ENCODE results near the gene SCFD2. TPM values are rescaled to one million over a fixed set of nuclear protein-coding genes. Genes with fewer than 3 reads are reported as not detected.

The SCFD2 gene
- total and polyA plus RNA-seq, 2 donors (not counting 3 experiments of a cell fraction or from before 2014, with no cell fraction given): 12.3 to 22.8 TPM

- H3K79me2 ChIP-seq (ENCODE audit: control insufficient read depth, insufficient read depth, low read length): no peaks in the 10 kb centered on the region
- H4K20me1 ChIP-seq (replicated peaks; ENCODE audit: control insufficient read depth, extremely low read depth, insufficient read depth, low read length): no peaks in the 10 kb centered on the region
- no peaks in the 10 kb centered on the region for H3K9me3 ChIP-seq (replicated peaks; ENCODE audit: control insufficient read depth, insufficient read depth, low read length)
- DNase-seq (ENCODE audit: low read depth, low spot score): no peak
- BruUV-seq (replicated peaks): no TSS peak
- H3K4me2 ChIP-seq (ENCODE audit: insufficient read depth, low read length): no peak overlapping the region
- H3K9ac ChIP-seq (replicated peaks; ENCODE audit: extremely low read depth, insufficient read depth, low read length): no peak overlapping the region
- peaks cover 3 to 4% of the 10 kb centered on the region in 2 experiments for H3K27me3 ChIP-seq (ENCODE audit: control insufficient read depth in 2 of 2, insufficient read depth in 2 of 2, low read length in 2 of 2)
- no peaks in the 10 kb centered on the region for H3K4me1 ChIP-seq (ENCODE audit: control insufficient read depth, extremely low read depth, insufficient read depth, low read length)
- ChIA-PET POLR2A (no interaction called here), CTCF (no interaction called here)
- intact Hi-C loops (cut with micrococcal nuclease): no loop called here
- no peak overlapping the region for H2AFZ ChIP-seq (ENCODE audit: low read depth, low read length)
- H3K36me3 ChIP-seq (ENCODE audit: control insufficient read depth in 2 of 2, extremely low read depth in 1 of 2, insufficient read depth in 2 of 2, low read length in 2 of 2): no peaks in the 10 kb centered on the region
- no peak for TF ChIP-seq EZH2 (IDR thresholded peaks at IDR 0.05; ENCODE audit: borderline replicate concordance, low read depth, low read length, severe bottlenecking)
- no peak for TF ChIP-seq MYC (IDR thresholded peaks at IDR 0.05; ENCODE audit: low read depth, low read length)
- TF ChIP-seq, protein P1, sequence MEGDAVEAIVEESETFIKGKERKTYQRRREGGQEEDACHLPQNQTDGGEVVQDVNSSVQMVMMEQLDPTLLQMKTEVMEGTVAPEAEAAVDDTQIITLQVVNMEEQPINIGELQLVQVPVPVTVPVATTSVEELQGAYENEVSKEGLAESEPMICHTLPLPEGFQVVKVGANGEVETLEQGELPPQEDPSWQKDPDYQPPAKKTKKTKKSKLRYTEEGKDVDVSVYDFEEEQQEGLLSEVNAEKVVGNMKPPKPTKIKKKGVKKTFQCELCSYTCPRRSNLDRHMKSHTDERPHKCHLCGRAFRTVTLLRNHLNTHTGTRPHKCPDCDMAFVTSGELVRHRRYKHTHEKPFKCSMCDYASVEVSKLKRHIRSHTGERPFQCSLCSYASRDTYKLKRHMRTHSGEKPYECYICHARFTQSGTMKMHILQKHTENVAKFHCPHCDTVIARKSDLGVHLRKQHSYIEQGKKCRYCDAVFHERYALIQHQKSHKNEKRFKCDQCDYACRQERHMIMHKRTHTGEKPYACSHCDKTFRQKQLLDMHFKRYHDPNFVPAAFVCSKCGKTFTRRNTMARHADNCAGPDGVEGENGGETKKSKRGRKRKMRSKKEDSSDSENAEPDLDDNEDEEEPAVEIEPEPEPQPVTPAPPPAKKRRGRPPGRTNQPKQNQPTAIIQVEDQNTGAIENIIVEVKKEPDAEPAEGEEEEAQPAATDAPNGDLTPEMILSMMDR (IDR thresholded peaks at IDR 0.05; ENCODE audit: extremely low read depth in 1 of 2, insufficient read depth in 1 of 2, low read depth in 1 of 2, low read length in 2 of 2): no peak
- no peak for TF ChIP-seq MAX (IDR thresholded peaks at IDR 0.05; ENCODE audit: insufficient read depth, insufficient read length)
- H3K4me3 ChIP-seq (replicated peaks in 1 of 3; ENCODE audit: insufficient read depth in 1 of 3, low read depth in 1 of 3, low read length in 3 of 3): no peak overlapping the region
- dilution Hi-C loops (cut with MboI; ENCODE audit: extremely low pct_ligation_motif_present, low sequenced_read_pairs): no loop called here
- FAIRE-seq: no peak
- no peak overlapping the region for H3K27ac ChIP-seq (ENCODE audit: insufficient read depth, low read depth, low read length)
- H3K9me1 ChIP-seq (replicated peaks; ENCODE audit: control insufficient read depth, extremely low read depth, insufficient read depth, low read length): no peaks in the 10 kb centered on the region
These were observed 513.8 kb downstream of the SCFD2 start for GRCh38 chr4:52852041-52852440.

GRCh38 chr4:52850406-52851124, 515.3 kb downstream of the SCFD2 start:
- no peaks in the 10 kb centered on the region for H3K79me2 ChIP-seq (ENCODE audit: control insufficient read depth, insufficient read depth, low read length)
- no peaks in the 10 kb centered on the region for H3K9me1 ChIP-seq (replicated peaks; ENCODE audit: control insufficient read depth, extremely low read depth, insufficient read depth, low read length)
- ChIA-PET POLR2A (no interaction called here), CTCF (no interaction called here)
- no peak overlapping the region for H3K4me3 ChIP-seq (replicated peaks in 1 of 3; ENCODE audit: insufficient read depth in 1 of 3, low read depth in 1 of 3, low read length in 3 of 3)
- no peak overlapping the region for H3K9ac ChIP-seq (replicated peaks; ENCODE audit: extremely low read depth, insufficient read depth, low read length)
- DNase-seq (ENCODE audit: low read depth, low spot score): no peak
- BruUV-seq (replicated peaks): no TSS peak
- H3K27me3 ChIP-seq (ENCODE audit: control insufficient read depth in 2 of 2, insufficient read depth in 2 of 2, low read length in 2 of 2): peaks cover 3 to 4% of the 10 kb centered on the region in 2 experiments
- H2AFZ ChIP-seq (ENCODE audit: low read depth, low read length): no peak overlapping the region
- no peaks in the 10 kb centered on the region for H3K9me3 ChIP-seq (replicated peaks; ENCODE audit: control insufficient read depth, insufficient read depth, low read length)
- no peak for FAIRE-seq
- H4K20me1 ChIP-seq (replicated peaks; ENCODE audit: control insufficient read depth, extremely low read depth, insufficient read depth, low read length): no peaks in the 10 kb centered on the region
- dilution Hi-C loops (cut with MboI; ENCODE audit: extremely low pct_ligation_motif_present, low sequenced_read_pairs) (no loop called here), intact Hi-C loops (cut with micrococcal nuclease) (no loop called here)
- H3K4me1 ChIP-seq (ENCODE audit: control insufficient read depth, extremely low read depth, insufficient read depth, low read length): no peaks in the 10 kb centered on the region
- no peak overlapping the region for H3K27ac ChIP-seq (ENCODE audit: insufficient read depth, low read depth, low read length)
- TF ChIP-seq FOS (IDR thresholded peaks at IDR 0.05; ENCODE audit: borderline replicate concordance, insufficient read depth, low read length) (no peak), POLR2A (IDR thresholded peaks at IDR 0.05; ENCODE audit: low read depth, low read length) (no peak), MAX (IDR thresholded peaks at IDR 0.05; ENCODE audit: insufficient read depth, insufficient read length) (no peak), MYC (IDR thresholded peaks at IDR 0.05; ENCODE audit: low read depth, low read length) (no peak), GATA2 (IDR thresholded peaks at IDR 0.05; ENCODE audit: insufficient read depth, insufficient read length, low read depth, low read length) (no peak), JUN (IDR thresholded peaks at IDR 0.05; ENCODE audit: borderline replicate concordance, insufficient read depth, insufficient read length, low read depth) (no peak), POLR2AphosphoS5 (IDR thresholded peaks at IDR 0.05; ENCODE audit: insufficient read depth, low read depth, low read length) (no peak), EZH2 (IDR thresholded peaks at IDR 0.05; ENCODE audit: borderline replicate concordance, low read depth, low read length, severe bottlenecking) (no peak)
- TF ChIP-seq, protein P1 (IDR thresholded peaks at IDR 0.05; ENCODE audit: extremely low read depth in 1 of 2, insufficient read depth in 1 of 2, low read depth in 1 of 2, low read length in 2 of 2): no peak
- no peak overlapping the region for H3K4me2 ChIP-seq (ENCODE audit: insufficient read depth, low read length)
- H3K36me3 ChIP-seq (ENCODE audit: control insufficient read depth in 2 of 2, extremely low read depth in 1 of 2, insufficient read depth in 2 of 2, low read length in 2 of 2): no peaks in the 10 kb centered on the region
